Stimulated activated CD8-positive, alpha-beta memory T cell treated with anti-CD3 and anti-CD28 coated beads, Interleukin-7, amount 100 ng/mL, for 1 hour (primary cell): ENCODE measurements around the gene SLCO3A1.

Experiments
- DNase-seq, 2 donors: peaks; one replicate each; pipeline ENCODE4 v3.0.0-alpha.2; 2020; ENCODE audit warnings: low read depth in 2 of 2

Gene SLCO3A1

GRCh38 chr15:92001307-92001706 lies 147.8 kb downstream of the SLCO3A1 start:
- DNase-seq: no peak

GRCh38 chr15:92002666-92003065 lies 149.2 kb downstream of the SLCO3A1 start:
- DNase-seq: no peak

- no peak for DNase-seq
Measured at GRCh38 chr15:92003515-92004067, 150.1 kb downstream of the SLCO3A1 start.

GRCh38 chr15:92005154-92005553 lies 151.6 kb downstream of the SLCO3A1 start:
- DNase-seq: no peak

- DNase-seq: no peak
Measured at GRCh38 chr15:92006186-92007028, 152.9 kb downstream of the SLCO3A1 start.

GRCh38 chr15:92009162-92009561 lies 155.7 kb downstream of the SLCO3A1 start:
- DNase-seq: no peak

GRCh38 chr15:92011611-92012367 lies 158.3 kb downstream of the SLCO3A1 start:
- DNase-seq: no peak

GRCh38 chr15:92012368-92012629 lies 158.8 kb downstream of the SLCO3A1 start:
- DNase-seq: no peak

GRCh38 chr15:92012881-92013280 lies 159.4 kb downstream of the SLCO3A1 start:
- no peak for DNase-seq

- no peak for DNase-seq
Measured at GRCh38 chr15:92014281-92015030, 160.9 kb downstream of the SLCO3A1 start.

- DNase-seq: no peak
Measured at GRCh38 chr15:92017882-92018534, 164.5 kb downstream of the SLCO3A1 start.

GRCh38 chr15:92018535-92019239 lies 165.2 kb downstream of the SLCO3A1 start:
- no peak for DNase-seq

GRCh38 chr15:92019706-92020105 lies 166.2 kb downstream of the SLCO3A1 start:
- no peak for DNase-seq

- DNase-seq: no peak
Measured at GRCh38 chr15:92020207-92020606, 166.7 kb downstream of the SLCO3A1 start.

- DNase-seq: no peak
Measured at GRCh38 chr15:92020804-92021203, 167.3 kb downstream of the SLCO3A1 start.

- no peak for DNase-seq
Measured at GRCh38 chr15:92021792-92022191, 168.3 kb downstream of the SLCO3A1 start.

GRCh38 chr15:92023965-92024364 lies 170.5 kb downstream of the SLCO3A1 start:
- no peak for DNase-seq

GRCh38 chr15:92025706-92026270 lies 172.3 kb downstream of the SLCO3A1 start:
- DNase-seq: no peak

GRCh38 chr15:92028389-92028724 lies 174.8 kb downstream of the SLCO3A1 start:
- no peak for DNase-seq

GRCh38 chr15:92029767-92030166 lies 176.3 kb downstream of the SLCO3A1 start:
- no peak for DNase-seq

GRCh38 chr15:92033314-92033713 lies 179.8 kb downstream of the SLCO3A1 start:
- DNase-seq: no peak
